Measurements from ENCODE around the gene SUN3.

SUN3 gene

DNA sequence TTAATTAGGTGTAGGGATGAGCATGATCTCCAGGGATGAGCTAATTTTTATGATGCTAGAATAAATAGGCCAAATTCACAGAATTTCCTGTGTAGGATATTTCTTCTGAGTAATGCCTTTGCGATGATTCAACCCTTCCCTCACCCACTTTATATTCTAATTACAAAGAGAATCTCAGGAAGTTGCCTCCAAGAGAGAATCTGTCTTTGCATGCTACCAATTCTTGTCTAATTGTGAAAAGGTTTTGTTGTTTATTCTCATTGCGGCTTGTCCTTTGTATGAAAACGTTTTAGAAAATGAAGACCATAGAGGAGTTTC lies 12.7 kb upstream of the SUN3 start:
- no peak overlapping the region for H3K4me3 ChIP-seq (ENCODE audit: low read depth, low read length)
- TF ChIP-seq MYC (IDR thresholded peaks at IDR 0.05; ENCODE audit: low read depth, low read length) = no peak
- TF ChIP-seq, protein P1, sequence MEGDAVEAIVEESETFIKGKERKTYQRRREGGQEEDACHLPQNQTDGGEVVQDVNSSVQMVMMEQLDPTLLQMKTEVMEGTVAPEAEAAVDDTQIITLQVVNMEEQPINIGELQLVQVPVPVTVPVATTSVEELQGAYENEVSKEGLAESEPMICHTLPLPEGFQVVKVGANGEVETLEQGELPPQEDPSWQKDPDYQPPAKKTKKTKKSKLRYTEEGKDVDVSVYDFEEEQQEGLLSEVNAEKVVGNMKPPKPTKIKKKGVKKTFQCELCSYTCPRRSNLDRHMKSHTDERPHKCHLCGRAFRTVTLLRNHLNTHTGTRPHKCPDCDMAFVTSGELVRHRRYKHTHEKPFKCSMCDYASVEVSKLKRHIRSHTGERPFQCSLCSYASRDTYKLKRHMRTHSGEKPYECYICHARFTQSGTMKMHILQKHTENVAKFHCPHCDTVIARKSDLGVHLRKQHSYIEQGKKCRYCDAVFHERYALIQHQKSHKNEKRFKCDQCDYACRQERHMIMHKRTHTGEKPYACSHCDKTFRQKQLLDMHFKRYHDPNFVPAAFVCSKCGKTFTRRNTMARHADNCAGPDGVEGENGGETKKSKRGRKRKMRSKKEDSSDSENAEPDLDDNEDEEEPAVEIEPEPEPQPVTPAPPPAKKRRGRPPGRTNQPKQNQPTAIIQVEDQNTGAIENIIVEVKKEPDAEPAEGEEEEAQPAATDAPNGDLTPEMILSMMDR (IDR thresholded peaks at IDR 0.05; ENCODE audit: low read depth, low read length) = no peak
- DNase-seq (ENCODE audit: low read depth) = no peak

- DNase-seq (ENCODE audit: low read depth) = no peak
- H3K4me3 ChIP-seq (ENCODE audit: low read depth, low read length) = no peak overlapping the region
- TF ChIP-seq, protein P1 (IDR thresholded peaks at IDR 0.05; ENCODE audit: low read depth, low read length) = no peak
- no peak for TF ChIP-seq MAX (IDR thresholded peaks at IDR 0.05; ENCODE audit: low read depth, low read length)
Observed at GRCh38 chr7:48040944-48041652, 12.2 kb upstream of the SUN3 start.

- TF ChIP-seq POLR2A (IDR thresholded peaks at IDR 0.05; ENCODE audit: extremely low read depth, insufficient read length) (no peak), MYC (IDR thresholded peaks at IDR 0.05; ENCODE audit: low read depth, low read length) (no peak), MAX (IDR thresholded peaks at IDR 0.05; ENCODE audit: low read depth, low read length) (no peak)
- TF ChIP-seq, protein P1 (IDR thresholded peaks at IDR 0.05; ENCODE audit: low read depth, low read length) = no peak
- DNase-seq (ENCODE audit: low read depth) = no peak
- no peak overlapping the region for H3K4me3 ChIP-seq (ENCODE audit: low read depth, low read length)
Observed at GRCh38 chr7:48038815-48039506, 10.1 kb upstream of the SUN3 start.

DNA sequence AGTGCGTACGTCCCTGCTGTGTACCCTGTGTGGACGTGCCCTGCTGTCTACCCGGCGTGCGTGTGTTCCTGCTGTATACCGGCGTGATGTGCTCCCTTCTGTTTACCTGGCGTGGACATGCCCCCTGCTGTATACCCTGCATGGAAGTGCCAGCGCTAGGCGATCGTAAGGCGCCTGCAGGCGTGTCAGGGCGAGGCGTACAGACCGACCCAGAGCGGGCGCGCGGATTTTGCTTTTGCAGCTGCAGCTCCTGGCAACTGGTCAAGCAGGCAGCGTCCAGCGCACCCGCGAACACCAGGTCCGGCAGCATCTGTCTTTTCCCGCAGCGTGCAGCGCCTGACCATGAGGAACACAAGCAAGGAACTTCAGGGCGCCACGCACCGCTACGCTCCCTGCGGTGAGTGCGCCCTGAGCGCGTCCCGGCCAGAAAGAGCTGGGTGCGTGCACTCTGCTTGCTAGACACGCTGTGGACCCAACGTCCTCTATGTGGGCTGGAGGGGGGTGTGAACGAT lies 7.1 kb upstream of the SUN3 start:
- TF ChIP-seq MAX (IDR thresholded peaks at IDR 0.05; ENCODE audit: low read depth, low read length) (no peak), MYC (IDR thresholded peaks at IDR 0.05; ENCODE audit: low read depth, low read length) (no peak), POLR2A (IDR thresholded peaks at IDR 0.05; ENCODE audit: extremely low read depth, insufficient read length) (no peak)
- TF ChIP-seq, protein P1 (IDR thresholded peaks at IDR 0.05; ENCODE audit: low read depth, low read length) = no peak
- no peak overlapping the region for H3K4me3 ChIP-seq (ENCODE audit: low read depth, low read length)
- DNase-seq (ENCODE audit: low read depth) = no peak

DNA sequence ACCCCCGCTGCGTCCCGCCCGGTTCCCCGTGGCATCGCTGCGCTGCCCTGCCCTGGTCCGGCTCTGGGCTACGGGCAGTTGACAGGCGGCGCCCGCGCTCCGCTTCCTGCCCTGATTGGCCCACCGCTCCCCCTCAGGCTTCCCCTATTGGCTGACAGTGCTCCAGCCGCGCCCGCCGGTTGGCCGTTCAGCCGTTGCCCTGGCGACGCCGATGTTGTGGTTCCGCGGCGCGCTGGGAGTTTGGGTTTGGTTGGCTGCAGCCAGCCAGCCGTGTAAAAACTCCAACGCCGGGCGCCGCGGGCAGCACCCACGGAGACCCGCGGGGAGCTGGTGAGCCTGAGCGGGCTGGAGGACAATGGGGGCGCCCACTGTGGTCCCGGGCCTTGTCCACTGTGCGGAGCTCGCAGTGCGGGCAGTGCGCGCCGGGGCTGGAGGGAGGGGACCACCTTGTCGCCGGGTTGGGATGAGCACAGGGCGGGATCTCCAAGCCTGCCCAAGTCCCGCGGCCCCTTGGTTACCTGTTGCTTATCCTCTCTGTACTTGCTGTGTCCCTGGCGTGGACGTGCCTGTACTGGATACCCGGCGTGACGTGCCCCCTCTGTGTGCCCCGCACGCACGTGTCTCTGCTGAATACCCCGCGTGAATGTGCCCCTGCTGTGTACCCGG lies 6.5 kb upstream of the SUN3 start, which contains the start of gene C7orf57:
C7orf57 (plus strand) TSS at position 243 of the 666 bp plus-strand sequence. CDS start 766 bp downstream, outside the sequence.
- TF ChIP-seq MYC (IDR thresholded peaks at IDR 0.05; ENCODE audit: low read depth, low read length) (no peak), POLR2A (IDR thresholded peaks at IDR 0.05; ENCODE audit: extremely low read depth, insufficient read length) (no peak), MAX (IDR thresholded peaks at IDR 0.05; ENCODE audit: low read depth, low read length) (no peak)
- TF ChIP-seq, protein P1 (IDR thresholded peaks at IDR 0.05; ENCODE audit: low read depth, low read length) = no peak
- no peak within 1 kb of the TSS for H3K4me3 ChIP-seq (ENCODE audit: low read depth, low read length)
- no peak for DNase-seq (ENCODE audit: low read depth)

All from NB4 (cell line).